Measurements from ENCODE around the gene PRCP. TPM values are rescaled to one million over a fixed set of nuclear protein-coding genes. Genes with fewer than 3 reads are reported as not detected.

Gene PRCP
- total and polyA plus RNA-seq, 12 donors: 29.9 to 196 (median 133) TPM

DNA sequence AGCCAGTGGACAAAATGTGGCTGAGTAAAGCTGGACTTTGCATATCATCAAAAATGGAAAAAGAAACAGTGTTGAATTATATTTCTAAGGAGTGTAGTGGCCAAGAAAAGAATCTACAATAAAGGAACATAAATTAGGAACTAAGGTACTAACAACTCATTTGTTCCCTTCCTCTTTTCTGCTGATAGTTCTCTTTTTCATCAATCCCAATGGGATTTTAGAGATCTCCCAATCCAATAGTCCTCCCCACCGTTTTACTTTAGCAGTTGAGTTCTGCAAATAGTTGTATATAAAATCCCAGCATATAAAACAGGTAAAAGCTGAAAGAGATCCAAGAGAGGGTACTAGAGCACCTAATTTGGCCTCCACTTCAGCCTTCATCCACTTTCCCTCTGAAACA, 2.0 kb downstream of the PRCP start:
- 45 to 64% (median 56%) methylated on average over 1 of the region's 1 CpG for WGBS, 4 donors
- H3K27me3 ChIP-seq: no peaks in the 10 kb centered on the region
- H3K36me3 ChIP-seq (replicated peaks in 1 of 2): no peaks in the 10 kb centered on the region
- H3K9me3 ChIP-seq (replicated peaks in 1 of 3): no peaks in the 10 kb centered on the region
- no peak for DNase-seq
- no peak overlapping the region for H3K27ac ChIP-seq
- peak overlapping the region in 1 of 4 donors; percentile 83 for H3K4me3 ChIP-seq
- TF ChIP-seq POLR2A (IDR thresholded peaks at IDR 0.05) (no peak), CTCF (IDR thresholded peaks at IDR 0.05) (no peak)
- intact Hi-C loops (cut with DNase I): no loop called here
- H3K4me1 ChIP-seq (replicated peaks in 1 of 2): peaks cover 13 to 44% of the 10 kb centered on the region in 2 donors

- no peaks in the 10 kb centered on the region for H3K27me3 ChIP-seq
- no peak for TF ChIP-seq CTCF (IDR thresholded peaks at IDR 0.05)
- TF ChIP-seq POLR2A (IDR thresholded peaks at IDR 0.05): no peak
- peak overlapping the region in 1 of 5 donors; percentile 35 for H3K27ac ChIP-seq
- WGBS, 4 donors: 72 to 84% (median 80%) methylated on average over 6 of the region's 6 CpGs
- peaks cover 13 to 44% of the 10 kb centered on the region in 2 donors for H3K4me1 ChIP-seq (replicated peaks in 1 of 2)
- no peak for DNase-seq
- H3K9me3 ChIP-seq (replicated peaks in 1 of 3): no peaks in the 10 kb centered on the region
- H3K36me3 ChIP-seq (replicated peaks in 1 of 2): no peaks in the 10 kb centered on the region
- intact Hi-C loops (cut with DNase I): no loop called here
- no peak overlapping the region for H3K4me3 ChIP-seq
Observed at GRCh38 chr11:82896183-82896582, 4.0 kb downstream of the PRCP start.

DNA sequence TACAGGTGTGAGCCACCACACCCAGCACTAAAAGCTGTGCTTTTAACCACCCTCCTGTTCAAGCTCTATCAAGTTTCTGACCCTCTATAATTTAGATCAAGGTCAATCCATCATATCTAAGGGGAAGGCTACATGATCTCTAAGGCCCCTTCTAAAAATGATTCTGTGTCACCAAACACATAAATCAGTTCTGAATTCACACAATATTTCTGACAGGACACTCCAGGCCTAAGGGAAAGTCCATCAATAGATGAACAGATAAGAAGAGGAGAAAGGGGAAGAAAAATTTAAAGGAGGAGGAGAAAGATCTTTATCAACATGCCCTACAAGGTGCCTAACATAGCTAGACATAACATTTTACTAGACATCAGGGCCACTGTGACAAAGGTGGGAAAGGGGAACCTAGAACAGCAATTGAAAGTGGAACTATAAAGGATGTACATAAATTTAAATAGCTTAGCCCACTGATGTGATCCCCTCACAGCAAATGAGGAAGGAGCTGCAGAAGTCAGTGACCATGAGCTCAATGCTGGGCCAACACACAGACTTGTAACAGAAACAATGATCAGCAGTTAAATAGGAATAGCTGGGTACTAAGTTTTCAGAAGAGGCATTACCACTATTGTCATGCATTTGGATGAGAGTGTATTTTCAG, 4.7 kb downstream of the PRCP start:
- Histone ChIP-seq H3K4me1 (replicated peaks in 1 of 2) (peaks cover 15 to 47% of the 10 kb centered on the region in 2 donors), H3K27ac (peak overlapping the region in 1 of 5 donors; percentile 35), H3K36me3 (replicated peaks in 1 of 2) (no peaks in the 10 kb centered on the region), H3K27me3 (no peaks in the 10 kb centered on the region), H3K4me3 (no peak overlapping the region), H3K9me3 (replicated peaks in 1 of 3) (no peaks in the 10 kb centered on the region)
- intact Hi-C loops (cut with DNase I): no loop called here
- TF ChIP-seq POLR2A (IDR thresholded peaks at IDR 0.05) (no peak), CTCF (IDR thresholded peaks at IDR 0.05) (no peak)
- DNase-seq: peak in 1 of 7 donors; percentile 23

GRCh38 chr11:82892611-82893169, 7.5 kb downstream of the PRCP start:
- no peaks in the 10 kb centered on the region for H3K27me3 ChIP-seq
- WGBS, 4 donors: 94 to 95% (median 95%) methylated on average over 2 of the region's 2 CpGs
- no peak for DNase-seq
- TF ChIP-seq POLR2A (IDR thresholded peaks at IDR 0.05): no peak
- no peak for TF ChIP-seq CTCF (IDR thresholded peaks at IDR 0.05)
- intact Hi-C loops (cut with DNase I): no loop called here
- H3K36me3 ChIP-seq (replicated peaks in 1 of 2): no peaks in the 10 kb centered on the region
- H3K9me3 ChIP-seq (replicated peaks in 1 of 3): no peaks in the 10 kb centered on the region
- H3K4me1 ChIP-seq (replicated peaks in 1 of 2): peaks cover 19 to 39% of the 10 kb centered on the region in 2 donors
- no peak overlapping the region for H3K27ac ChIP-seq
- H3K4me3 ChIP-seq: no peak overlapping the region

Data from adrenal gland (tissue), 12 donors.